ENCODE results near the gene CTNNA2.

DNA sequence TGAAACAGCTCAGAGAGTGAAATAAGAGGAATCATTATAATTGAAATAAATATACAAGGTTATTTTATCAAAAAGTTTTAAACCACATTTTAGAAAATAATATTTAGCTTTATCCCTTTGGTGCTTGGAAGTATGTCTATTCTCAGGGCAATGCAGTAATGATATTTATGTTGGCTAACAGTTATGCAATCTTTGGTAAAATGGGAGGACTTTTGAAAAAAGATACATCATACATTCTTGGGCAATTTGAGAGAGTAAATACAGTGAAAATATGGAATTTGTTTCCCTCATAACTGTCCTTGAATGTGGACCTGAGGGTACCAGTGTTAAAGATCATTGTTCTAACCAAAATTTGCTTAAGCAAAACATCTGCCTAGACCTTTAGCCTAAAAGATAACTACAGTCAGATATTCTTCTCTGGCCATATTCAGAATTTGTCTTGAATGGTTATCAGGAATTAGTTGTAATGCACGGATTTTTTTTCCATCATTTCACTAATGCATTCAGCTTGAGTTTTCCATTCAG lies 654.5 kb downstream of the CTNNA2 start:
- TF ChIP-seq POLR2A (IDR thresholded peaks at IDR 0.05), result no peak
- TF ChIP-seq, protein P1, sequence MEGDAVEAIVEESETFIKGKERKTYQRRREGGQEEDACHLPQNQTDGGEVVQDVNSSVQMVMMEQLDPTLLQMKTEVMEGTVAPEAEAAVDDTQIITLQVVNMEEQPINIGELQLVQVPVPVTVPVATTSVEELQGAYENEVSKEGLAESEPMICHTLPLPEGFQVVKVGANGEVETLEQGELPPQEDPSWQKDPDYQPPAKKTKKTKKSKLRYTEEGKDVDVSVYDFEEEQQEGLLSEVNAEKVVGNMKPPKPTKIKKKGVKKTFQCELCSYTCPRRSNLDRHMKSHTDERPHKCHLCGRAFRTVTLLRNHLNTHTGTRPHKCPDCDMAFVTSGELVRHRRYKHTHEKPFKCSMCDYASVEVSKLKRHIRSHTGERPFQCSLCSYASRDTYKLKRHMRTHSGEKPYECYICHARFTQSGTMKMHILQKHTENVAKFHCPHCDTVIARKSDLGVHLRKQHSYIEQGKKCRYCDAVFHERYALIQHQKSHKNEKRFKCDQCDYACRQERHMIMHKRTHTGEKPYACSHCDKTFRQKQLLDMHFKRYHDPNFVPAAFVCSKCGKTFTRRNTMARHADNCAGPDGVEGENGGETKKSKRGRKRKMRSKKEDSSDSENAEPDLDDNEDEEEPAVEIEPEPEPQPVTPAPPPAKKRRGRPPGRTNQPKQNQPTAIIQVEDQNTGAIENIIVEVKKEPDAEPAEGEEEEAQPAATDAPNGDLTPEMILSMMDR (IDR thresholded peaks at IDR 0.05), result no peak

Data from uterus (tissue), 2 donors.